Measurements from ENCODE around the gene RAP1GAP2. TPM values are rescaled to one million over a fixed set of nuclear protein-coding genes. Genes with fewer than 3 reads are reported as not detected.

RAP1GAP2 gene
- total RNA-seq, 1 donor from 2014 or later: 8.6 TPM

- H3K9me3 ChIP-seq (ENCODE audit: insufficient read depth, low read depth, low read length): no peaks in the 10 kb centered on the region
- peaks cover 11% of the 10 kb centered on the region for H3K27me3 Mint-ChIP-seq (ENCODE audit: low read depth, unreplicated experiment)
- H3K4me3 Mint-ChIP-seq (ENCODE audit: unreplicated experiment): peak overlapping the region; percentile 66
- no peak overlapping the region for H3K4me3 ChIP-seq (ENCODE audit: insufficient read depth, low read depth, low read length)
- H4K20me1 ChIP-seq (ENCODE audit: insufficient read depth, low read length): no peaks in the 10 kb centered on the region
- no peak for TF ChIP-seq EZH2 (IDR thresholded peaks at IDR 0.05; ENCODE audit: insufficient read depth, low read length)
- TF ChIP-seq CTCF (IDR thresholded peaks at IDR 0.05; ENCODE audit: insufficient read depth, low read depth, low read length): no peak
- DNase-seq (ENCODE audit: low read depth) (no peak), FAIRE-seq (no peak)
- peak overlapping the region; percentile 34 for H3K27ac Mint-ChIP-seq (ENCODE audit: unreplicated experiment)
- H3K27ac ChIP-seq (ENCODE audit: low read depth, low read length): no peak overlapping the region
- no peak overlapping the region for H3K9ac ChIP-seq (ENCODE audit: low read length)
- no peak overlapping the region for H3K4me2 ChIP-seq (ENCODE audit: low read length)
- H3K36me3 Mint-ChIP-seq (ENCODE audit: low read depth, unreplicated experiment): peaks cover 20% of the 10 kb centered on the region
- peaks cover 16% of the 10 kb centered on the region for H3K4me1 Mint-ChIP-seq (ENCODE audit: low read depth, unreplicated experiment)
- H3K36me3 ChIP-seq (ENCODE audit: insufficient read depth, low read length): no peaks in the 10 kb centered on the region
- H2AFZ ChIP-seq (ENCODE audit: low read depth, low read length): no peak overlapping the region
- H3K4me1 ChIP-seq (ENCODE audit: insufficient read depth, low read length): no peaks in the 10 kb centered on the region
- peaks cover 9% of the 10 kb centered on the region for H3K9me3 Mint-ChIP-seq (ENCODE audit: unreplicated experiment)
- no peaks in the 10 kb centered on the region for H3K27me3 ChIP-seq (ENCODE audit: insufficient read depth, low read length)
- no peaks in the 10 kb centered on the region for H3K79me2 ChIP-seq (ENCODE audit: insufficient read depth, low read length)
Measured at GRCh38 chr17:2909175-2909845, 113.1 kb downstream of the RAP1GAP2 start.

- Mint-ChIP-seq H3K4me3 (ENCODE audit: unreplicated experiment) (no peak overlapping the region), H3K27me3 (ENCODE audit: low read depth, unreplicated experiment) (peaks cover 11% of the 10 kb centered on the region), H3K4me1 (ENCODE audit: low read depth, unreplicated experiment) (peaks cover 16% of the 10 kb centered on the region), H3K36me3 (ENCODE audit: low read depth, unreplicated experiment) (peaks cover 20% of the 10 kb centered on the region), H3K27ac (ENCODE audit: unreplicated experiment) (no peak overlapping the region), H3K9me3 (ENCODE audit: unreplicated experiment) (peaks cover 9% of the 10 kb centered on the region)
- Histone ChIP-seq H3K4me2 (ENCODE audit: low read length) (no peak overlapping the region), H3K27me3 (ENCODE audit: insufficient read depth, low read length) (no peaks in the 10 kb centered on the region), H3K4me1 (ENCODE audit: insufficient read depth, low read length) (no peaks in the 10 kb centered on the region), H3K9me3 (ENCODE audit: insufficient read depth, low read depth, low read length) (no peaks in the 10 kb centered on the region), H2AFZ (ENCODE audit: low read depth, low read length) (no peak overlapping the region), H3K79me2 (ENCODE audit: insufficient read depth, low read length) (no peaks in the 10 kb centered on the region), H3K9ac (ENCODE audit: low read length) (no peak overlapping the region), H3K4me3 (ENCODE audit: insufficient read depth, low read depth, low read length) (no peak overlapping the region), H3K36me3 (ENCODE audit: insufficient read depth, low read length) (no peaks in the 10 kb centered on the region), H4K20me1 (ENCODE audit: insufficient read depth, low read length) (no peaks in the 10 kb centered on the region), H3K27ac (ENCODE audit: low read depth, low read length) (no peak overlapping the region)
- TF ChIP-seq EZH2 (IDR thresholded peaks at IDR 0.05; ENCODE audit: insufficient read depth, low read length) (no peak), CTCF (IDR thresholded peaks at IDR 0.05; ENCODE audit: insufficient read depth, low read depth, low read length) (no peak)
- DNase-seq (ENCODE audit: low read depth): no peak
- no peak for FAIRE-seq
Measured at GRCh38 chr17:2909846-2910234, 113.6 kb downstream of the RAP1GAP2 start.

GRCh38 chr17:2911035-2911754 is 115.0 kb downstream of the RAP1GAP2 start:
- Histone ChIP-seq H3K36me3 (ENCODE audit: insufficient read depth, low read length) (no peaks in the 10 kb centered on the region), H3K79me2 (ENCODE audit: insufficient read depth, low read length) (no peaks in the 10 kb centered on the region), H3K4me1 (ENCODE audit: insufficient read depth, low read length) (no peaks in the 10 kb centered on the region), H3K27me3 (ENCODE audit: insufficient read depth, low read length) (no peaks in the 10 kb centered on the region), H3K9me3 (ENCODE audit: insufficient read depth, low read depth, low read length) (no peaks in the 10 kb centered on the region), H3K4me2 (ENCODE audit: low read length) (no peak overlapping the region), H3K4me3 (ENCODE audit: insufficient read depth, low read depth, low read length) (no peak overlapping the region), H2AFZ (ENCODE audit: low read depth, low read length) (no peak overlapping the region), H3K9ac (ENCODE audit: low read length) (no peak overlapping the region), H3K27ac (ENCODE audit: low read depth, low read length) (no peak overlapping the region), H4K20me1 (ENCODE audit: insufficient read depth, low read length) (no peaks in the 10 kb centered on the region)
- DNase-seq (ENCODE audit: low read depth) (no peak), FAIRE-seq (no peak)
- peaks cover 6% of the 10 kb centered on the region for H3K9me3 Mint-ChIP-seq (ENCODE audit: unreplicated experiment)
- TF ChIP-seq CTCF (IDR thresholded peaks at IDR 0.05; ENCODE audit: insufficient read depth, low read depth, low read length) (no peak), EZH2 (IDR thresholded peaks at IDR 0.05; ENCODE audit: insufficient read depth, low read length) (no peak)
- no peak overlapping the region for H3K27ac Mint-ChIP-seq (ENCODE audit: unreplicated experiment)
- no peak overlapping the region for H3K4me3 Mint-ChIP-seq (ENCODE audit: unreplicated experiment)
- H3K27me3 Mint-ChIP-seq (ENCODE audit: low read depth, unreplicated experiment): peaks cover 11% of the 10 kb centered on the region
- peaks cover 16% of the 10 kb centered on the region for H3K4me1 Mint-ChIP-seq (ENCODE audit: low read depth, unreplicated experiment)
- peaks cover 20% of the 10 kb centered on the region for H3K36me3 Mint-ChIP-seq (ENCODE audit: low read depth, unreplicated experiment)
